HG02970 (cell line): ENCODE data around the gene TIAM2.
"Not testable (repeated sequence)": the region's sequence is repeated elsewhere in the genome, so short reads cannot be mapped to it uniquely, and the experiment has no call there.

Experiments used
- ATAC-seq: cut with Tn5 transposase; IDR thresholded peaks from one replicate; pipeline ENCODE4 v1.9.1; 2021; ENCODE audit warnings: mild to moderate bottlenecking, moderate library complexity, moderate number of reproducible peaks; ENCODE audit not compliant: unreplicated experiment, low FRiP score

The TIAM2 gene

DNA sequence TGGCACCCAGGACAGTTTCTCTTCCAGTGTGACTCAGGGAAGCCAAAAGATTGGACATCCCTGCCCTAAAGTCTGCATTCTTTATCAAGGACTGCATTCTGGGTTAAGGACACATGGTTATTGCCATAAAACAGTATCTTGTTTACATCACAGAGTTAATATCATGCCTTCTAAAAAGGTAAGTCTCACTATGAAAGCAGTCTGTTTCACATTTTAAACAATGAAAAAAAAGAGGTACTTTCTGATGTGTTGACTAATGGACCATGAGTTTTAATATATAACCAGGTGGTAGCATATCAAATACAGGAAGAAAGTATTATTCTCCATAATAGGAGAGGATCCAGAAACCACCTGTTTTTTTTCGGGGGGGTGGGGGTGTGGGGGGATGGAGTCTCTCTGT lies 93.7 kb downstream of the TIAM2 start:
- no peak for ATAC-seq

DNA sequence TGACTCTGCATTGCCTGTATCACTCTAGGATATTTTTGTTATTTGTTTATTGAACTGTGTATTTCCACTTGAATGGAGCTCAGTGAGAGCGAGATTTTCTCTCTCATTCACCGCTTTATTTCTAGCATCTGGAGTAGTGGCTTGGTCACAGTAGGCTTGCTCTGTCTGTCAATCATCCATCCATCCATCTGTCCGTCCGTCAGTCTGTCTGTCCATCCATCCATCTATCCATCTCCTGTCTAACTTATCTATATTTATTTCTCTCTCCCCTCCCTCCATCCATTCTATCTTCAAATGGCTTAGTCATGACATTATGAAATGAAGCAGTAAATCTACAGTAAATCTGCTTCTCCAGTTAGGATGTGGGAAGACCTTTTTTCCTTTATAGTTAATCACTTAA lies 94.6 kb downstream of the TIAM2 start:
- ATAC-seq = no peak

DNA sequence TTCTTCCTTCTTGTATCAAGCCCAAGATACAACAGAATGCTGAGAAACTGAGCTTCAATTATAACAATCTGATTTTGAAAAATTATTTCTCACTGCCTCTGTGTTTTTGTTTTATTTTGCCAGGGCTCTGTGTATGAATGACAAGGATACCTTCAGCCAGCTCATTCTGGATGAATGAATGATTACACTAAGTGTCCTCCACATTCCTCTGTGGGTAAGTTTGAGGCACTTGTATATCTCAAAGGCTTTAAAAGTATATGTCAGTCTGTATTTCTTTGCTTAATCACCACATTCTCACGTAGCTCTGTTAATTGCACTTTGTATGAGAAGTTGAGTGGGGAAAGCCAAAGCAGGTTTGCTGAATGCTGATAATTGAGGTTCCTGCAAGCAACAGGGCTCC lies 95.1 kb downstream of the TIAM2 start:
- ATAC-seq = no peak

DNA sequence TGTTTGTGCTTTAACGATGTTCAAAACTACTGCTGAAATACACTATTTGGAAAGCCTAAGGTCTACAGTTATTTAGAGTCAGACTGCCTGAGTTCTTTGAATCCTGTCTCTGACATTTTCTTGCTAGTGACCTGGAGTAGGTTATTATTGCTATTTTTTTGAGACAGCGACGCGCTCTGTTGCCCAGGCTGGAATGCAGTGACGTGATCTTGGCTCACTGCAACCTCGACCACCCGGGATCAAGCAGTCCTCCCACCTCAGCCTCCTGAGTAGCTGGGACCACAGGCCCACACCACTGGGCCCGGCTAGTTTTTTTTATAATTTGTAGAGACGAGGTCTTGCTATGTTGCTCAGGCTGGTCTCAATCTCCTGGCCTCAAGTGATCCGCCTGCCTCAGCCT lies 96.6 kb downstream of the TIAM2 start:
- ATAC-seq = no peak

DNA sequence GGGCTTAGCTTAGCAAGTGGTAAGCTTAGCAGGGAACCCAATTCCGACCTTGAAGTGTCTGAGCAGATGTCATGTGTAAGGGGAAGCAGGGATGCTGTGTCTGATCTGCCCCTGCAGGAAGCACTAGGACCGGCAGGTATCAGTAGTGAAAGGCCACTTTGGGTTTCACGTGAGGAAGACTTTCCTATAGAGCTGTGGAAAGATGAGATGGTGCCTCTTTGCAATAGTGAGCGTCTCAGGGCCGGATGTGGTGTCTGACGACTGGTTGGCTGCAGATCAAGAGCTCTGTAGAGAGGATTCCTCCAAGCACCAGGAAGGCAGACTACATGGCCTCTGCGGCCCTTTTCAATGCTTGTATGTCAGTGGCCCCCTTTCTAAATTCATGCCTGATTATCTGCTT lies 98.3 kb downstream of the TIAM2 start:
- ATAC-seq = no peak

DNA sequence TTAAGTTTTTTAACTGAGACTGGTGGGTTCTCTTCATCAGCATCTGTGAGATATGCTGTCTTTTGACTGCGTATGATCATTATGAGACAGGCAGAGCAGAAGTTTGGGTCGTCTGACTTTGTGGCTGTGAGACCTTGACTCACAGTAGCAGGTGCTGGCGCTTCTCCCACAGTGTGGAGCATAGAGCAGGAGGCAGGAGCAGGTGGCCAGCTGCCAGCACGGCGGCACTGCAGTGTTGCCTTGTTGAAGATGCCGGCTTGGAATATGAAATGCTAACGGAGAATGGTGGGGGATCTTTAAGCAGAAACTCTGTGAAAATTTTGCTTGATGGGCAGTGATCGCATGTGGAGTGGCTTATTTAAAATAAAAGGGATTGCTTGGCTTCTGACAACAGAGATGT lies 105.0 kb downstream of the TIAM2 start:
- ATAC-seq = no peak

DNA sequence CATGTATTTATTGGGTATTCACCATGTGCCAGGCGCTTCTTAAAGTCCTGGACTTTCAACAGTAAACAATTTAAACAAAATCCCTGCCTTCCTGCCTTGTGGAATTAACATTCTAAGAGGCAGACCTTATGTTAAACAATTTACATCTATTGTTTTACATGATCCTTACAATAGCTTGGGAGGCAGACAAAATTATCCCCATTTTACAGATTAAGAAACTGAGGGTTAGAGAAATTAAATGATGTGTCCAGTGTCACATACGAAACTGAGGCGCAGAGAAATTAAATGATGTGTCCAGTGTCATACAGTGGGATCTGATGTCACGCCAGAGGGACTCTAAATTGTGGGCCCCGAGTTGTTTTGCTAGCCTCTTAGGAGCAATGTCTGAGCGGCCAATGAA lies 105.5 kb downstream of the TIAM2 start:
- no peak for ATAC-seq

DNA sequence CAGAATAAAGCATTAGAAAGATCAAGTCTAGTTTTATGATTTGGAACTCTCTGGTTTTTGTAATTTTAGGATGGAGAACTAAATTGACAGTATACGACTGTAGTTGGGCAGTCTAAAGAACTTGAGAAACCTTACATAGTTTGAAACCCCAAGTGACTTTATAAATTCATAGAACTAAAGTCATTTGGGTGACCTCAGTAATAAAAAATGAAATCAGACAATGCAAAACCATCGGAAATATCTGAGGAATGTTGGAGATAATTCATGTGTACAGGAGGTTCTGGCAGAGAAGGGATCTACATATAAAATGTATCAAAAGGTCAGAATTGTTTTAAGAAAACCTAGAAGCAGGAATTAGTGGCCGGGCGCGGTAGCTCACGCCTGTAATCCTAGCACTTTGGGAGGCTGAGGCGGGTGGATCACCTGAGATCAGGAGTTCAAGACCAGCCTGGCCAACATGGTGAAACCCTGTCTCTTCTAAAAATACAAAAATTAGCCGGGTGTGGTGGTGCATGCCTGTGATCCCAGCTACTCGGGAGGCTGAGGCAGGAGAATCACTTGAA lies 108.0 kb downstream of the TIAM2 start:
- ATAC-seq = not testable (repeated sequence)

DNA sequence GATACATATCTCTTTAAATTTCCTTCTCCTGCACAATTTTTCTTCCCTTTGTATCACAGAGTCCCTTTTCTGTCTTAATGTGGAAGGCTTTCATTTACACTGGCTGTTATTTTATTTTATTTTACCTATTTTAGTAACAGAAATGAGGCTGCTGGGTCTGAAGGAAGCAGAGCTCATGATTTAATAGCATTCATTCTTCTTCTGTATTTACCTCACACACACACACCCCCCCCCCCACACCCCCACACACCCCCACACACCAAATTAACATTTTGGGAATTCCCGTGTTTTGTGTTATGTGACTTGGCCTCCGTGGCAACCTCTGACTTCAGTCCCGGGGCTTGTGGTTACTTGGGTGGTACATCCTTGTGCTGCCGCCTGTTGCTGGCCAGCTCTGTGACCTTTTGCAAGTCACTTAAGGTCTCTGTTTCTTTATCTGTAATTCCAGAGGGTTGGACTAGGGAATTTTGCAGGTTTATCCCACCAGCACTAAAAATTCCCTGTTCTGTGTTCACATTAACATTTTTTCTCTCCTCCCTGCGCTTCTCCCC lies 108.8 kb downstream of the TIAM2 start:
- no peak for ATAC-seq

DNA sequence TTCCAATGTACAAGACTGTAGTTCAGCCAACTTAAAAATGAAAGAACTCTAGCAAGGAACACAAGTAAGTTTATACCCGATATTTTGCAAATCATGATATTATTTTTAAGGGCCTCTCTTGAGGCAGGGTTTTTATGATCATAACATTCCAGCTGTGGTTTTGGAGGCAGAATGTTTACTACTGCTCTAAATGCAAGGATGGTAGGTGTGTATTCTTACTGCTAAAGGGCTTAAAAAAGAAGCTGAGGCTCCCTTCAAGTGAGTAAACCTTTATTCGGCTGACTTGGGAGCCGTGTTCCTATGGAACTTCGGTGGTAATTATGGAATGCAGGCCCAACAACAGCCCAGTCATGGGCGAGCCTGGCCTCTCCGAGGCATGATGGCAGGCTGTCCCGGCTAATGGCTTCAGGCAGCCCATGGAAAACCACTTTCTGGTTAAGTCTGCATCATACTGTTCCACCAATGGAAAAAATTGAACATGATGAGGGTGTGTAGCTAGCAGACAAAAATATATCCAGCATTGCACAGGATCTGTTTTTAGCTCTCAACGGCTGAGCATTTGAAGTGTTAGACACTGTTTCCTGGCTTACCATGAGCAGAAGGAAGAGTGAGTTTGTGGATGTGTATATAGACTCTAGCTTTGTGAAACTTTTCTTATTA lies 111.5 kb downstream of the TIAM2 start:
- ATAC-seq = no peak

DNA sequence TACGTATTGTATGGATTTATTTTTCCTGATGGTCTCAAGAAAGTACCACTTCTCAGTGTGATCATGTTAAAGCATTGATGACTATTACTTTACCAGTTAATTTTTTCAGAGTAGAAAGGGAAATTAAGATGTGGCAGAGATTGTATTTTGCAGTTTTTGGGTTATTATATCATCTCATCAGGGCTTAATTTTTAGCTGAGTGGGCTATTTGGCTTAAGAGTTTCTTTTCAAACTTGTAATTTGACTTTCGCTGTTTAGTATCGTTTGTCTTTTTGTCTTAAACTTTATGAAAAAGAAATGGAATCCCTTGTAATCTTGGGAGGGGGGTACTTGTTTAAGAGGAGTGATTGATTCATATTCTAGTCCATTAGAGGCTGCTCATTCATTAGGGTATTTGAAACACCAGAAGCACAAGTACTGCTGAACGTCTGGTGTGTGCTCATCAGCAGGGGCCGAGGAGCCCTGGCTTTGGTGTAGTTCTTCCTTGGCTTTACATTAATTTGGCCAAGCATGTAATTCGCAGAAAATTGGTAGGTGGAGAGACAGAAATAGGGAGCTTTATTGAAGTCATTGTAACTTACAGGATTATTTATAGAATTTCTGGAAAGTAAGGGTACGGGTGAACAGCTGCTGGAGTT lies 112.4 kb downstream of the TIAM2 start:
- no peak for ATAC-seq

DNA sequence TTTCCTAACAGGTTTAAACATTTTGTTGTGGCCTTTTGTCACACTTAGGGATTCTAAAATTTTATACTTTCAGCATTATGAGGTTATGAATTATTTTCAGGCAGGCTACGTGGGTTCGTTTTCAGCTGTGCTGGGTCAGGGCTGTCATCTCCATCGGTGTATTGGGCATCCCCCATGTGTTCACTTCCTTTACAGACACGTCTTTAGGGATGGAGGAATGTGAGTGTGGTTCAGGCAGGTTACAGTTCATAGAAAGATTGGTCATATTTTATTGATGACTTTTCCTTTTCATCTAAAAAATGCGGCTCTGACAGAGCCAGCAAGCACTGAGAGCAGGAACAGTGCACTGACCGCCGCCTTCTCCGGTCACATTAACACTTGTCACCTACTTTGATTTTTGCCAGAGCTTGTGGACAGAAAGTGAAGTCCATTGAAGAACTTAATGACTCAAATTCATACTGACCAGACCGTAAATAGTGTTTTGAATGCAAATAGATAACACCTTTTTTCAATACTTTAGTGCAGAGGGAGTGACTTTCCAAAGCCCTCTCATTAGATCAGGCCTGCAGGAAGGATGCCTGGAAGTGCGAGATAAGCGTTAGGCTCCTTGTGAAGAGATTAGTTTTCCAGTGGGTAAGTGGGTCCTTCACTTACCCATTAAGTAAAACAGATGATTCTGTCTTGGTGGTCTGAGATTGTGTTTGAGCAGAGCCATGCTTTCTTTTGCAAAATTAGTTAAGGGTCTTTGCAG lies 113.1 kb downstream of the TIAM2 start:
- ATAC-seq = no peak

DNA sequence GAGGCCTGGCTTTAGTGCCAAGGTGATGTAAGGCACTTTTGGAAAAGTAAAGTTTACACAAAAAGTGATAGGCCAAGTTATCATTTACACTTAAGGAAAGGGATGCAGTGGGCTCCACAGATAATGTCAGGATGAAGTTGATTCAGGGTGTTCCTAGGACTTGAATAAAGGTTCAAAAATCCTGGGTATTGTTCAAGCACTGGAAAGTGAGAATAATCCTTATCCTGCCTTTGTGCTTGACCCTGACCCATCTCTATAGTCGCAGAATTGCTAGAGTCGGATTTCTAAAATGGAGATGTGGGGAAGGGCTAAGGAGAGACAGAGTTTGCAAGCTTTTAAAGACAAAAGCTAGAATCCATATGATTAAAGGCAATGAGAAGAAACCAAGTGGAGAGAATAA lies 115.6 kb downstream of the TIAM2 start:
- no peak for ATAC-seq

DNA sequence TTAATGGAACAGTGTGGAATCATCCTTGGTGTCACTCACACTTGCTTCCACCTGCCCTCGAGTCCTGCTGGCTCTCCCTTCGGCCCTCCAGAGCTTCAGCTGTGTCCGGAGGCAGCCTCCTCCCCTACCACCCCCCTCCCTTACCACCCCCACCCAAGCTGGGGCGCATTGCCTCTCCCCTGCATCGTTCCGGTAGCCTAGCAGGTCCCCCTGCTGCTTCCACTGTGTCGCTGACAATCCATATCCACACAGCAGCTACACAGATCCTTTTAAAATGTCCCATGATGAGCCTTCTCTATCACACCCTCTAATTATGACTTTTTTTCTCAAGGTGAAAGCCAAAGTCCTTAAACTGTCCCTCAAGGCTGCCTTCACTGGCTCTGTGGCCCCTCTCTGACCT lies 117.6 kb downstream of the TIAM2 start:
- ATAC-seq = no peak

DNA sequence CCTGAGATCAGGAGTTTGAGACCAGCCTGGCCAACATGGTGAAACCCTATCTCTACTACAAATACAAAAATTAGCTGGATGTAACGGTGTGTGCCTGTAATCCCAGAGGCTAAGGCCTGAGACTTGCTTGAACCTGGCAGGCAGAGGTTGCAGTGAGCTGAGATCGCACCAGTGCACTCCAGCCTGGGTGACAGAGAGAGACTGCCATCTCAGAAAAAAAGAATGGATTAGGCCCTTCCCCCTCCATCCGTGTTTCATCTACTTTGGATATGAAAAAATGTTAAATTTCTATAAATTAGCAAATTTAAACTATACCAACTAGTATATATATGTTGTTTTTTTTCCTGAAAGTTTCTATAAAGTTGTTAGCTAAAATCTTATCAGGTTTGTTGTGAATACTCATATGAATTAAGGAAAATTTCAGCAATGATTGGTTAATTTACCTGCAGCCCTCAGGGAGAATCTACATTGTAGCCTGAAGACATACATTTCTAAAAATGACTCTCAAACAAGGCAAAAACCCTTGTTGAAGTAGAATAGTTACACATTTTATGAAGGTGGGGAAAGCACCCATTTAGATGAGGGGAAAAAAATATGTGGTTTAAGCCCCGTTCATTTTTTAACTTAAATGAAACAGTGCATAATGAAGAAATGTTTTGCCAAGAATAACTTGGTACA lies 120.9 kb downstream of the TIAM2 start:
- no peak for ATAC-seq

DNA sequence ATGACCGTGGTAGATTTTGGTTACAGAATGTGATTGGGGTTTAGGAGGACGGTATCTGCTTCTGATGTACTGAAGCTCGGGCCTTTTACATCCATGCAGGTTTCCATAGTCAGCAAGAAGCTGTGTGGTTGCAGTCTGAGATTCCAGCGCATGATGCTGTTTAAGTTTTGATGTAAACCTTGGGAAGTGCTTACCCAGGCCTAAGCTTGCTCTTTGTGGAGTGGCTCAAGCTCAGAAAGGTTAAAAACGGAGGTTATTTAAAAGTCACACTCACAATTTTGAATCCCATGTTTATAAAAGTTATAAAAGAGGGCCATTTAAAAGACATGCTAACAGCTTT lies 121.4 kb downstream of the TIAM2 start:
- no peak for ATAC-seq

DNA sequence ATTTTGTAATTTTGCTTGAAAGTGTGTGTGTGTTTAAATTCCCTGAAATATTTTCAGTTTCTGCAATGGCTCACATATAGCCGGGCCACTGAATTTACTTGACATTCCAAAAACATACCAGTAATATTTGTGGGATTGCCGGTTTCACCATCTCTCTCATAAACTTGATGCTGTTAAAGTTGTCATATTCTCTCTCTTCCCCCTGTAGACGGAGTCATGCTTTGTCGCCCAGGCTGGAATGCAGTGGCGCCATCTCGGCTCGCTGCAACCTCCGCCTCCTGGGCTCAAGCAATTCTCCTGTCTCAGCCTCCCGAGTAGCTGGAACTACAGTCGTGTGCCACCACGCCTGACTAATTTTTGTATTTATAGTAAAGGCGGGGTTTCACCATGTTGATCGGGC lies 122.1 kb downstream of the TIAM2 start:
- no peak for ATAC-seq

DNA sequence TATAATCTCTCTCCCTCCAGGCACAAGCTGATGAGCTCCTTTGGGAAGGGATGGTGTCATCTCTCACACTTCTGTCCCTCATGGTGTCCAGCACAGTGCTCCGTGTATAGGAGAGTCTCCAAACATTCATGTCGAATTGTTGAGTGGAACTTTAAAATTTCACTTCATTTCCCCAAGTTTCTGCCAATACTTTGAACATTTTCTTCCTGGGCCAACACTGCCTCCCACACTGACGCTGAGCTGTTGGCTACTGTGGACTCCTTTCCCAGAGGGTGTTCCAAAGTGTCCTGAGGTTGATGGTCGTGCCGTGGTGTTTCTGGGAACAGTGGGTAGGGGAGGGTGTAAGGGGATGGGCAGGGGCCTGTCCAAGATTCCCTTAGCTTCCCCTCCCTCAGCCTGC lies 122.7 kb downstream of the TIAM2 start:
- ATAC-seq = no peak

DNA sequence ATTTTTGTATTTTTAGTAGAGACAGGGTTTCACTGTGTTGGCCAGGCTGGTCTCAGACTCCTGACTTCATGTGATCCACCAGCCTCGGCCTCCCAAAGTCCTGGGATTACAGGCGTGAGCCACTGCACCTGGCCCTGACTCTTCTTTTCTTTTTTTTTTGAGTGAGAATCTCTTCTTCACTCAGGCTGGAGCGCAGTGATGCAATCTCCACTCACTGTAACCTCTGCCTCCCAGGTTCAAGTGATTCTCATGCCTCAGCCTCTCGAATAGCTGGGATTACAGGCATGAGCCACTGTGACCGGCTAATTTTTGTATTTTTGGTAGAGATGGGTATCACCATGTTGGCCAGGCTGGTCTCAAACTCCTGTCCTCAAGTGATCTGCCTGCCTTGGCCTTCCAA lies 124.1 kb downstream of the TIAM2 start:
- not testable (repeated sequence) for ATAC-seq

DNA sequence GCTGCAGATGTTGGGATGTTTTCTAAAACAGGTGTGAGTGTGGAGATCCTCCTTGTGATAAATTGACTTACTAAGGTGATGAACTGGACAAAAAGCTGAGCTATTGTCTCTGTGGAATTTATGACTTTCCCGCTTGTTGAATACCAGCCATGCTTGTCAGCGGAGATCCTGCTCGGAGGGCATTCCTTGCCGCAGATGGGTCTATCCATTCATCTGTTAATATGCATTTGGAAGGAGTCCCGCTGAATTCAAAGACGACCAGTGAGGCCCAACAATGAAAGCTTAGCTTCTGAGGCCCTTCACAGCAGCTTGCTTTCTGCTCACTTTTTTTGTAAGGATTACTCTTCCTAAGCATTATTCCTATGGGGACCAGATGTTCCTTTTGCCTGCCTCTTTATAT lies 124.9 kb downstream of the TIAM2 start:
- ATAC-seq = no peak

DNA sequence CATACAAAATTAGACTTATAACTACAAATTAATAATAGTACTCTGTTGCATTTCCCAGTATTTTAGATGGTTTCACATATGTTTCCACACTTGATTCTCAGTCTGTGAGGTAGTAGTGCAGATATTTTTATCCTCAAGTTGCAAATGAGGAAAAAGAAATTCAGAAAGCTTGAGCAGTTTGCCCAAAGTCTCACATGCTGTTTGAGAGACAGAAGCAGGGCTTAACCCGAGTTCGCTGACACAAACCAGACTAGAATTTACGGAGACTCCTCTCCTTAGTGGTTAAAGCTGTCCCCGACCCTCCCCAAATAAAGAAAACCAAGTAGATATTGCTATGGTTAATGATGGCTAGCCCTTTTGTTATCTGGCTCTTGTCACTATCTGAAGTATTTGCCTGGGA lies 126.2 kb downstream of the TIAM2 start:
- no peak for ATAC-seq
